ENCODE measurements around the gene ITGA6. TPM values are rescaled to one million over a fixed set of nuclear protein-coding genes. Genes with fewer than 3 reads are reported as not detected.

Gene ITGA6
- total and polyA plus RNA-seq, 7 donors = 8.4 to 66.5 (median 14.0) TPM

GRCh38 chr2:172460780-172461201 is 33.4 kb downstream of the ITGA6 start:
- Histone ChIP-seq H3K27ac (no peak overlapping the region), H3K9me3 (no peaks in the 10 kb centered on the region), H3K4me3 (no peak overlapping the region), H3K4me1 (no peaks in the 10 kb centered on the region), H3K27me3 (peaks cover 0 to 18% (median 3%) of the 10 kb centered on the region in 3 donors), H3K36me3 (no peaks in the 10 kb centered on the region)
- no peak for DNase-seq
- 23 to 47% methylated on average over 1 of the region's 1 CpG for WGBS, 2 donors
- intact Hi-C loops (cut with DNase I) = no loop called here
- TF ChIP-seq CTCF (IDR thresholded peaks at IDR 0.05) (no peak), POLR2AphosphoS5 (IDR thresholded peaks at IDR 0.05) (no peak), EP300 (IDR thresholded peaks at IDR 0.05) (no peak), POLR2A (IDR thresholded peaks at IDR 0.05) (no peak)

- Histone ChIP-seq H3K27me3 (peaks cover 0 to 18% (median 3%) of the 10 kb centered on the region in 3 donors), H3K4me1 (no peaks in the 10 kb centered on the region), H3K4me3 (no peak overlapping the region), H3K36me3 (no peaks in the 10 kb centered on the region), H3K27ac (no peak overlapping the region), H3K9me3 (no peaks in the 10 kb centered on the region)
- 11 to 18% methylated on average over 11 of the region's 11 CpGs for WGBS, 2 donors
- TF ChIP-seq CTCF (IDR thresholded peaks at IDR 0.05) (peak; percentile 20 to 61 (median 50)), POLR2AphosphoS5 (IDR thresholded peaks at IDR 0.05) (no peak)
- no peak for DNase-seq
- intact Hi-C loops (cut with DNase I) = no loop called here
Measured at GRCh38 chr2:172461591-172462372, 34.4 kb downstream of the ITGA6 start.

GRCh38 chr2:172462373-172462848 is 35.0 kb downstream of the ITGA6 start:
- peaks cover 0 to 18% (median 3%) of the 10 kb centered on the region in 3 donors for H3K27me3 ChIP-seq
- no peaks in the 10 kb centered on the region for H3K4me1 ChIP-seq
- H3K9me3 ChIP-seq = no peaks in the 10 kb centered on the region
- no peak for TF ChIP-seq EP300 (IDR thresholded peaks at IDR 0.05)
- no peak for TF ChIP-seq POLR2A (IDR thresholded peaks at IDR 0.05)
- TF ChIP-seq CTCF (IDR thresholded peaks at IDR 0.05) = no peak
- no peak for TF ChIP-seq POLR2AphosphoS5 (IDR thresholded peaks at IDR 0.05)
- WGBS, 2 donors = 25 to 38% methylated on average over 11 of the region's 11 CpGs
- peak overlapping the region in 1 of 4 donors; percentile 33 for H3K27ac ChIP-seq
- no peaks in the 10 kb centered on the region for H3K36me3 ChIP-seq
- intact Hi-C loops (cut with DNase I) = no loop called here
- H3K4me3 ChIP-seq = no peak overlapping the region
- no peak for DNase-seq

GRCh38 chr2:172462849-172463381 is 35.5 kb downstream of the ITGA6 start:
- intact Hi-C loops (cut with DNase I) = no loop called here
- Histone ChIP-seq H3K4me3 (no peak overlapping the region), H3K9me3 (no peaks in the 10 kb centered on the region), H3K27me3 (peaks cover 0 to 18% (median 3%) of the 10 kb centered on the region in 3 donors), H3K36me3 (no peaks in the 10 kb centered on the region), H3K4me1 (no peaks in the 10 kb centered on the region), H3K27ac (peak overlapping the region in 1 of 4 donors; percentile 33)
- TF ChIP-seq CTCF (IDR thresholded peaks at IDR 0.05) = no peak
- TF ChIP-seq POLR2A (IDR thresholded peaks at IDR 0.05) = no peak
- TF ChIP-seq POLR2AphosphoS5 (IDR thresholded peaks at IDR 0.05) = no peak
- TF ChIP-seq EP300 (IDR thresholded peaks at IDR 0.05) = no peak
- 16 to 33% methylated on average over 5 of the region's 5 CpGs for WGBS, 2 donors
- DNase-seq = no peak
